H4 (cell line): Measurements from ENCODE around the gene DTX4. TPM values are rescaled to one million over a fixed set of nuclear protein-coding genes. Genes with fewer than 3 reads are reported as not detected.

Experiments used
- DNase-seq: peaks from one replicate; pipeline ENCODE4 v3.0.0-alpha.2; 2015; ENCODE audit warnings: low spot score
- total RNA-seq: library from RNA; depleted of rRNA; stranded (reverse); fragments of >200 nt; shearing (Covaris generic); gene quantifications from 2 replicates; pipeline ENCODE4 v1.2.3, GENCODE V29; 2014

Gene DTX4
- total RNA-seq, 1 experiment from 2014 or later = 1.6 TPM

GRCh38 chr11:59173080-59173963, 1.4 kb downstream of the DTX4 start:
- DNase-seq = no peak

- peak; percentile 25 for DNase-seq
These were observed 2.2 kb downstream of the DTX4 start for GRCh38 chr11:59173964-59174663.

- peak; percentile 45 for DNase-seq
These were observed 2.7 kb downstream of the DTX4 start for GRCh38 chr11:59174664-59175033.

GRCh38 chr11:59175091-59175501, 3.2 kb downstream of the DTX4 start:
- DNase-seq = no peak

GRCh38 chr11:59176330-59176729, 4.4 kb downstream of the DTX4 start:
- DNase-seq = no peak

- no peak for DNase-seq
These were observed 6.5 kb downstream of the DTX4 start for GRCh38 chr11:59178402-59178801.

GRCh38 chr11:59179121-59179520, 7.2 kb downstream of the DTX4 start:
- no peak for DNase-seq

- DNase-seq = no peak
These were observed 8.3 kb downstream of the DTX4 start for GRCh38 chr11:59180168-59180776.

- no peak for DNase-seq
These were observed 9.0 kb downstream of the DTX4 start for GRCh38 chr11:59180907-59181306.

- DNase-seq = no peak
These were observed 10.0 kb downstream of the DTX4 start for GRCh38 chr11:59181746-59182456.

- no peak for DNase-seq
These were observed 10.7 kb downstream of the DTX4 start for GRCh38 chr11:59182457-59183151.

- no peak for DNase-seq
These were observed 11.8 kb downstream of the DTX4 start for GRCh38 chr11:59183771-59184170.

- no peak for DNase-seq
These were observed 12.9 kb downstream of the DTX4 start for GRCh38 chr11:59184691-59185339.

GRCh38 chr11:59185386-59185945, 13.5 kb downstream of the DTX4 start:
- no peak for DNase-seq

- no peak for DNase-seq
These were observed 14.2 kb downstream of the DTX4 start for GRCh38 chr11:59186130-59186594.

GRCh38 chr11:59187035-59187434, 15.1 kb downstream of the DTX4 start:
- DNase-seq = no peak

GRCh38 chr11:59187587-59187986, 15.7 kb downstream of the DTX4 start:
- DNase-seq = peak; percentile 46

GRCh38 chr11:59188954-59189353, 17.0 kb downstream of the DTX4 start:
- DNase-seq = no peak

- no peak for DNase-seq
These were observed 18.1 kb downstream of the DTX4 start for GRCh38 chr11:59189986-59190385.

GRCh38 chr11:59191095-59191494, 19.2 kb downstream of the DTX4 start:
- no peak for DNase-seq
